Myocyte (in vitro differentiated cells): ENCODE measurements around the gene OGDH. TPM values are rescaled to one million over a fixed set of nuclear protein-coding genes. Genes with fewer than 3 reads are reported as not detected.
"Not testable (repeated sequence)": the region's sequence is repeated elsewhere in the genome, so short reads cannot be mapped to it uniquely, and the experiment has no call there.

Experiments used
- DNase-seq: peaks from one replicate; pipeline ENCODE4 v3.0.0-alpha.2; 2012; ENCODE audit warnings: low read depth
- total RNA-seq: library from RNA; depleted of rRNA; stranded (reverse); fragments of >200 nt; gene quantifications from 2 replicates; pipeline ENCODE4 v1.2.3, GENCODE V29; 2014

The OGDH gene
- total RNA-seq, 1 donor from 2014 or later, result 183 TPM

DNA sequence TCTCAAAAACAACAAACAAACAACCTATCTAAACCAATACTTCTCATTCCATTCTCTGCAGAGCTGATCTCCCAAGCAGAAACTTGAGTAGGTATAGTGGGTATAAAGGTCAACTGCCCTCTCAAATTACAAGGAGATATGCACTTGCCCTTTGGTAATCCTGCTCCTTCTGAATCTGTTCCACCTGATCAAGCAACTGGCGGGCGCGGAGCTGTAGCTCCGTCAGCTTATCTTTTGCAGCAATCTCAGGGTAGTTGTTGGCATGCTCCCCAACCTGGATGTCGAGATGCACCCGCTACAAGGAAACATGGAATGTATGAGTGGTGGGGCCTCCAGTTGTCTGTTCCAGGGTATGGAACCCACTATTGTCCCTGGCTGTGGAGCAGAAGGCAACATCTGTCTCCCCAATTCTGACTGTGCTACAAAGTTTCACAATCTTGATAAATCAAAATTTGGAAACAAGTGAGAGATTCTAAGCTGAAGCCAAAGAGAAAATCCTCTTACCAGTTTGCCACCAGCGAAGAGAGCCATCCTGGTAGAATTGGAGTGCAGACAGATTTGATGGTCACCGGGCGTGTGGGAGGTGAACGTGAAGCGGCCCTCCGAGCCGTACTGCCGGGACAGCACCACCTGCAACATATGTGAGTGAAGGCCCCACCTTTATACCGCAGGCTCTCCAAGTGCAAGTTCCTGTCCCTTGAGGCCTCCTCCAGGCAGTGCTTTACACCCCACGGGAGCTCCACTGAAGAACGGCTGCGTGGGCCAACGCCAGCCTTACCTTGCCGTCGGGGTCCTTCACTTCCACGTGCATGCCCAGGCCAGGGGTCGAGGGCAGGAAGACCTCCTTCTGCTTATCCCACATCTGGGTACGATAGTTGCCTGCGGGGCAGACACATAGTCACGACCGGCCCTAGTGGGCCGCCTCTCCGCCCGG lies 25.2 kb upstream of the OGDH start:
- DNase-seq, result peak; percentile 37

GRCh38 chr7:44581879-44582603 lies 24.4 kb upstream of the OGDH start, which contains the start of gene TMED4:
Gene TMED4, minus strand, starts transcription at chr7:44582231. Its CDS starts 25 bp downstream, at chr7:44582206.
- DNase-seq, result peak; percentile 100

GRCh38 chr7:44583146-44583865 lies 23.1 kb upstream of the OGDH start:
- no peak for DNase-seq

GRCh38 chr7:44587843-44588711 lies 18.4 kb upstream of the OGDH start:
- DNase-seq, result peak; percentile 82

DNA sequence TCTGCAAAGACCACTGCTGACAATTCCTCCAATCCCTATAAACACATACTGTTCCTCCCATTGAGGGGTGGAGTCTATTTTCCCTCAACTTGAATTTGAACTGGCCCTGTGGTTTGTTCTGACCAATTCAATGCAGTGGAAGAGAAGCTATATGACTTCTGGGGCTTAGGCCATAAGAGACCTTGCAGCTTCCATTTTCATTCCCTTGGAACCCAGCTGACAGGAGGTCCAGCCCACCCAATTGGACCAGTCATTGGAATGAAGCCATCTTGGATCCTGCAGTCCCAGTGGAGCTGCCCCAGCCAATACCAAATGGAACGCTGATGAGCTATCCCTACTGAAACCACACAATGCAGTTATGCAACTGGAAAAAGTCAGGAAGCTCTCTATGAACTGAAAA lies 15.5 kb upstream of the OGDH start:
- no peak for DNase-seq

DNA sequence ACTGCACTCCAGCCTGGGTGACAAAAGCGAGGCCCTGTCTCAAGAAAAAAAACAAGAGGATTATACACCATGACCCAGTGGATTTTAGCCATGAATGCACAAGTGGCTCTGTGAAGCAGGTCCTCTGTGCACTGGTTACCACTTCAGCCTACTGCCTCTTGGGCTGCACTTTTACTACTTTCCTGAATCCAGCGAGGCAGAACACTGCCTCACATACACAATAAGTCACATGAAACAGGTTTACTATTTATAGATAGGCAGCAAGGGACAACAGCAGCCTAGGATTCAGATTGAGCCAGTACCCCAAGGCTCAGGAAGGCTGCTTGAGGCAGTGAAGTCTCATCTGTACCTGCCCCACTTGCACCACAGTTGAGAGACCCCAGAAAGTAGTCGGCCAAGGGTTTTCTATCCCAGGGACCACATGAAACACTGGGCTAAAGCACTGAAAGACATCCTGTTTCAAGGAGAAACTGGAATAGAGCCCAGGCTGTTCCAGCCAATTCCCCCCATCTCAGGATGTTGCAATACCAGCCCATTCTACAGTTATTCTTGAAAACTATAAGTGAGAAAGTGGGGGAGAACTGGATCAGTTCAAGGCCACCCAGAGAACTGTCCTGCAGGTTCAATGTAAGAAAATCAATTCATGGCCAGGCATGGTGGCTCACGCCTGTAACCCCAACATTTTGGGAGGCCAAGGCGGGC lies 10.3 kb upstream of the OGDH start:
- DNase-seq, result peak; percentile 24

DNA sequence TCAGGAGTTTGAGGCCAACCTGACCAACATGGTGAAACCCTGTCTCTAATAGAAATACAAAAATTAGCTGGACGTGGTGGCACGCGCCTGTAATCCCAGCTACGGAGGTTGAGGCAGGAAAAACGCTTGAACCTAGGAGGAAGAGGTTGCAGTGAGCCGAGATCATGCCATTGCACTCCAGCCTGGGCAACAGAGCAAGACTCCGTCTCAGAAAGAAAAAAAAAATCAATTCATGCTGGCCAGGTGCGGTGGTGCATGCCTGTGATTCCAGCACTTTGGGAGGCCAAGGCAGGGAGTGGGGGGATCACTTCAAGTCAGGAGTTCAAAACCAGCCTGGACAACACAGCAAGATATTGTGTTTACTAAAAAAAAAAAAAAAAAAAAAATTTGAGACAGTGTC lies 9.2 kb upstream of the OGDH start:
- not testable (repeated sequence) for DNase-seq

DNA sequence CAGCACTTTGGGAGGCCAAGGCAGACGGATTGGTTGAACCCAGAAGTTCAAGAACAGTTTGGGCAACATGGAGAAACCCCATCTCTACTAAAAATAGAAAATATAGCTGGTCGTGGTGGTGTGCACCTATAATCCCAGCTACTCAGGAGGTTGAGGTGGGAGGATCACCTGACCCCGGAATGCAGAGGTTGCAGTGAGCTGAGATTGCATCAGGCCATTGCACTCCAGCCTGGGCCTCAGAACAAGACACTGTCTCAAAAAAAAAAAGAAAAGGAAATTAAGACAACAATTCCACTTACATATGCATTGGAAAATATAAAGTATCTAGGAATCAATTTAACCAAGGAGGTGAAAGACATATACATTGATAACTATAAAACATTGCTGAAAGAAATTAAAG lies 7.2 kb upstream of the OGDH start:
- DNase-seq, result no peak

- DNase-seq, result no peak
Observed at GRCh38 chr7:44602576-44602910, 3.9 kb upstream of the OGDH start.

DNA sequence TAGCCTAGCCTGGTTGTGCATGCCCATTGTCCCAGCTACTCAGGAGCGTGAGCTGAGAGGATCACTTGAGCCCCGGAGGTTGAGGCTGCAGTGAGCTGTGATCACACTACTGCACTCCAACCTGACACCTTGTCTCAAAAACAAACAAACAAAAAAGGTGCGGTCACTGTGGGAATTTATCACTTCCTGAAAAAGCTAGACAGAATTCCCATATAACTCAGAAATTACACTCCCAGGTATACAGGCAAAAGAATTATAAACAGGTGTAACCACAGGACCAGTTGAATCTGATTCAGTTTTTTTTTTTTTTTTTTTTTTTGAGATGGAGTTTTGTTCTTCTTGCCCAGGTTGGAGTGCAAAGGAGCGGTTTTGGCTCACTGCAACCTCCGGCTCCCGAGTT lies 3.2 kb upstream of the OGDH start:
- no peak for DNase-seq

- no peak for DNase-seq
Observed at GRCh38 chr7:44604941-44605340, 1.5 kb upstream of the OGDH start.

- no peak for DNase-seq
Observed at GRCh38 chr7:44607141-44608068, 978 bp downstream of the OGDH start.

GRCh38 chr7:44608916-44609648 lies 2.7 kb downstream of the OGDH start:
- DNase-seq, result peak; percentile 59

GRCh38 chr7:44609829-44610228 lies 3.4 kb downstream of the OGDH start:
- no peak for DNase-seq

GRCh38 chr7:44615149-44615611 lies 8.8 kb downstream of the OGDH start:
- DNase-seq, result no peak

GRCh38 chr7:44615793-44616192 lies 9.4 kb downstream of the OGDH start:
- no peak for DNase-seq

- DNase-seq, result no peak
Observed at GRCh38 chr7:44616545-44616944, 10.1 kb downstream of the OGDH start.

DNA sequence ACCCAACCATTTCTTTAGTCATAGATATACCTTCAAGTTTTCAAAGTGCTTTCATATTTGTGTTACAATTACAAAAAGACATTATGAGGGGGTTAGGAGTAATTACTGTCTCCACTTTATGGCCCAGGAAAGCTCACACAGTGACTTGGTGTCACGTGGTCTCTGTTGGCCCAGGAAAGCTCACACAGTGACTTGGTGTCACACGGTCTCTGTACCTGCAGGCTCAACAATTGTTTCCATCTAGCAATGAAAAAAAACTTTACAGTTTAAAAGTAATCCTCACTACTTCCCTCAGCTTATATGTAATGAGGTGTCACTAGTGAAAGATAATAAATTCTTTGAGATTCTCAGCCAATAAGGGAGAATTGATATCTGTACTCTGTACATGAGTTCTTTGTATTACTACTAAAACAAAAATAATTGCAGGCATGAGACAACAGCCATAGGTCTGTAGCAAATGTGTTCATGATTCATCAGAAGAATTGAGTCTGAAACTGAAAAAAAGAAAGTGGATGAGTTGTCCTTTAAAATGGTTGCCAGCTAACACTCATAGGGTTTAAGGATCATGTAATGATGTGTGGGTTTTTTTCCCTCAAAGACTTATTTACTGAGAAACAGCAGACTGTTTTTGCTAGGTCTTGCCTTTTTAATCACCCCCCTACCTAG lies 10.9 kb downstream of the OGDH start:
- no peak for DNase-seq
